ENCODE results near the gene ZMYM4. TPM values are rescaled to one million over a fixed set of nuclear protein-coding genes. Genes with fewer than 3 reads are reported as not detected.
A peak's percentile ranks its signal among the peaks of the same experiment; 100 is the strongest.
"Not testable (repeated sequence)": the region's sequence is repeated elsewhere in the genome, so short reads cannot be mapped to it uniquely, and the experiment has no call there.

Gene ZMYM4
- total RNA-seq, 4 donors from 2014 or later: 27.8 to 37.7 (median 28.8) TPM

GRCh38 chr1:35369922-35370671 lies 101.6 kb downstream of the ZMYM4 start:
- no peaks in the 10 kb centered on the region for H3K36me3 ChIP-seq
- H3K27me3 ChIP-seq: no peaks in the 10 kb centered on the region
- H3K4me3 ChIP-seq: no peak overlapping the region
- no peaks in the 10 kb centered on the region for H3K9me3 ChIP-seq
- peak; percentile 71 for ATAC-seq
- H3K27ac ChIP-seq: peak overlapping the region in 3 of 4 donors; percentile 63 to 65 (median 63)
- TF ChIP-seq POLR2A (IDR thresholded peaks at IDR 0.05) (no peak), POLR2AphosphoS5 (IDR thresholded peaks at IDR 0.05) (no peak), EP300 (IDR thresholded peaks at IDR 0.05) (no peak)
- TF ChIP-seq, protein P1, sequence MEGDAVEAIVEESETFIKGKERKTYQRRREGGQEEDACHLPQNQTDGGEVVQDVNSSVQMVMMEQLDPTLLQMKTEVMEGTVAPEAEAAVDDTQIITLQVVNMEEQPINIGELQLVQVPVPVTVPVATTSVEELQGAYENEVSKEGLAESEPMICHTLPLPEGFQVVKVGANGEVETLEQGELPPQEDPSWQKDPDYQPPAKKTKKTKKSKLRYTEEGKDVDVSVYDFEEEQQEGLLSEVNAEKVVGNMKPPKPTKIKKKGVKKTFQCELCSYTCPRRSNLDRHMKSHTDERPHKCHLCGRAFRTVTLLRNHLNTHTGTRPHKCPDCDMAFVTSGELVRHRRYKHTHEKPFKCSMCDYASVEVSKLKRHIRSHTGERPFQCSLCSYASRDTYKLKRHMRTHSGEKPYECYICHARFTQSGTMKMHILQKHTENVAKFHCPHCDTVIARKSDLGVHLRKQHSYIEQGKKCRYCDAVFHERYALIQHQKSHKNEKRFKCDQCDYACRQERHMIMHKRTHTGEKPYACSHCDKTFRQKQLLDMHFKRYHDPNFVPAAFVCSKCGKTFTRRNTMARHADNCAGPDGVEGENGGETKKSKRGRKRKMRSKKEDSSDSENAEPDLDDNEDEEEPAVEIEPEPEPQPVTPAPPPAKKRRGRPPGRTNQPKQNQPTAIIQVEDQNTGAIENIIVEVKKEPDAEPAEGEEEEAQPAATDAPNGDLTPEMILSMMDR (IDR thresholded peaks at IDR 0.05): no peak
- 24 to 47% methylated on average over 2 to 3 of the region's 4 CpGs for WGBS, 2 donors (ENCODE audit: low coverage in 1 of 2)
- peaks cover 0 to 10% (median 0%) of the 10 kb centered on the region in 3 donors for H3K4me1 ChIP-seq

DNA sequence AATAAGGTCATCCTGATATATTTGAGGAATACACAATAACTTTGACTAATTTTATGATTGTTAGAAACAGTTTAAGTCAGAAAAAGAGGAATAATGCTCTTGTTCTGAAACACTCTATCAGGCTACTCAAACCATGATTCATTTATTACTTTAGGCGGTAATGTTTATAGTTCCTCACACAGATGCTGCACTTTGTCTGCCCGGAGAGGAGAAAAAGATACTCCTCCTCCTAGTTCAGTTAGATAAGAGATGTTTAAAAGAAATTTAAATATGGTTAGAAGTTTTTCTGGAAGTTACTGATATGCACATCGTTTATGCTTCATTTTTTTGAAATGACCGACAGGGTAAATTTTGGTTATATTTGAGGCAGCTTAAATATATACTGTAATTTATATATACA lies 103.0 kb downstream of the ZMYM4 start:
- no peak overlapping the region for H3K27ac ChIP-seq
- H3K9me3 ChIP-seq: no peaks in the 10 kb centered on the region
- WGBS, 2 donors (ENCODE audit: low coverage in 1 of 2): 46 to 56% methylated on average over 4 of the region's 4 CpGs
- peaks cover 0 to 10% (median 0%) of the 10 kb centered on the region in 3 donors for H3K4me1 ChIP-seq
- H3K4me3 ChIP-seq: no peak overlapping the region
- peaks cover 0 to 9% of the 10 kb centered on the region in 2 donors for H3K36me3 ChIP-seq
- TF ChIP-seq EP300 (IDR thresholded peaks at IDR 0.05): no peak
- TF ChIP-seq POLR2AphosphoS5 (IDR thresholded peaks at IDR 0.05): no peak
- no peak for TF ChIP-seq POLR2A (IDR thresholded peaks at IDR 0.05)
- TF ChIP-seq, protein P1 (IDR thresholded peaks at IDR 0.05): no peak
- no peaks in the 10 kb centered on the region for H3K27me3 ChIP-seq
- ATAC-seq: no peak

DNA sequence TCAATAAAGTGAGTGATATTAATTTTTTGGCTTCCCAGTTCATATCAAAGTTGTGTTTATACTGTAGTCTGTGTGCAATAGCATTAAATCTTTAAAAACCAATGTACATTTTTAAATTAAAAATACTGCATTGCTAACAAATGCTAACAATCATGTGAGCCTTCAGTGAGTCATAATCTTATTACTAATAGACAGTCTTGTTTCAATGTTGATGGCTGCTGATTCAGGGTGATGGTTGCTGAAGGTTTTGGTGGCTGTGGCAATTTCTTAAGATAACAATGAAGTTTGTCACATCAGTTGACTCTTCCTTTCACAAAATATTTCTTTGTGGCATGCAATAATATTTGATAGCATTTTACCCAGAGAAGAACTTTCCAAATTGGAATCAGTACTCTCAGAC lies 109.0 kb downstream of the ZMYM4 start:
- Histone ChIP-seq H3K4me1 (no peaks in the 10 kb centered on the region), H3K36me3 (peaks cover 0 to 27% of the 10 kb centered on the region in 2 donors), H3K27me3 (no peaks in the 10 kb centered on the region), H3K9me3 (no peaks in the 10 kb centered on the region), H3K27ac (no peak overlapping the region), H3K4me3 (no peak overlapping the region)
- TF ChIP-seq EP300 (IDR thresholded peaks at IDR 0.05) (no peak), POLR2A (IDR thresholded peaks at IDR 0.05) (no peak), POLR2AphosphoS5 (IDR thresholded peaks at IDR 0.05) (no peak)
- TF ChIP-seq, protein P1 (IDR thresholded peaks at IDR 0.05): no peak
- ATAC-seq: no peak

DNA sequence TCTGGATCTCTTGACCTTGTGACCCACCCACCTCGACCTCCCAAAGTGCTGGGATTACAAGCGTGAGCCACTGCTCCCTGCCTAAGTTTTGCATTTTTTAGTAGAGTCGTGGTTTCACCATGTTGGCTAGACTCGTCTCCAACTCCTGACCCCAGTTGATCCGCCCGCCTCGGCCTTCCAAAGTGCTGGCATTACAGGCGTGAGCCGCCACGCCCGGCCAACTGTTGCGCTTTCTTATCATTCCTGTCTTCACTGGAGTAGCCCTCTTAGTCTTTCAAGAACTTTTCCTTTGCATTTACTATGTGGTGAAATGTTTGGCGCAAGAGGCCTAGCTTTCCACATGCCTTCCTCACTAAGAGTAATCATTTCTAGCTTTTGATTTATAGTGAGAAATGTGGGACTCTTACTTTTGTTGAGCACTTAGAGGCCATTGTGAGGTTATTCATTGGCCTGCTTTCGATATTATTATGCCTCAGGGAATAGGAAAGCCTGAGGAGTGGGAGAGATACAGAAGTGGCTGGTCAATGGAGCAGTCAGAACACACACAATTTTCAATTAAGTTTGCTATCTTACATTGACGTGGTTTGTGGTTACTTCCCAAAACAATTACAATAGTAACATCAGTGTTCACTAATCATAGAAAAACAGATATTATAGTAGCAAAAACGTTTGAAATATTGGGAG lies 111.0 kb downstream of the ZMYM4 start:
- Histone ChIP-seq H3K27ac (no peak overlapping the region), H3K27me3 (no peaks in the 10 kb centered on the region), H3K9me3 (no peaks in the 10 kb centered on the region), H3K36me3 (peaks cover 0 to 30% of the 10 kb centered on the region in 2 donors), H3K4me3 (no peak overlapping the region), H3K4me1 (no peaks in the 10 kb centered on the region)
- no peak for ATAC-seq
- no peak for TF ChIP-seq POLR2AphosphoS5 (IDR thresholded peaks at IDR 0.05)
- no peak for TF ChIP-seq EP300 (IDR thresholded peaks at IDR 0.05)
- TF ChIP-seq, protein P1 (IDR thresholded peaks at IDR 0.05): no peak
- TF ChIP-seq POLR2A (IDR thresholded peaks at IDR 0.05): no peak
- 84 to 90% methylated on average over 3 to 9 of the region's 16 CpGs for WGBS, 2 donors (ENCODE audit: low coverage in 1 of 2)

GRCh38 chr1:35380111-35380510 lies 111.6 kb downstream of the ZMYM4 start:
- H3K27me3 ChIP-seq, H3K27ac ChIP-seq, H3K4me3 ChIP-seq, H3K4me1 ChIP-seq, ATAC-seq, H3K9me3 ChIP-seq: not testable (repeated sequence)
- 90 to 98% methylated on average over 4 to 6 of the region's 6 CpGs for WGBS, 2 donors (ENCODE audit: low coverage in 1 of 2)
- peaks cover 0 to 34% of the 10 kb centered on the region in 2 donors for H3K36me3 ChIP-seq
